HG02610 (cell line): ENCODE measurements around the gene ADARB1.

ENCODE experiments used
- ATAC-seq: cut with Tn5 transposase; IDR thresholded peaks from one replicate; pipeline ENCODE4 v1.9.1; 2021; ENCODE audit warnings: mild to moderate bottlenecking, moderate library complexity; ENCODE audit not compliant: unreplicated experiment

The ADARB1 gene

GRCh38 chr21:45259206-45259840, 184.9 kb downstream of the ADARB1 start:
- no peak for ATAC-seq

- no peak for ATAC-seq
These were observed 185.9 kb downstream of the ADARB1 start for GRCh38 chr21:45260191-45260825.

DNA sequence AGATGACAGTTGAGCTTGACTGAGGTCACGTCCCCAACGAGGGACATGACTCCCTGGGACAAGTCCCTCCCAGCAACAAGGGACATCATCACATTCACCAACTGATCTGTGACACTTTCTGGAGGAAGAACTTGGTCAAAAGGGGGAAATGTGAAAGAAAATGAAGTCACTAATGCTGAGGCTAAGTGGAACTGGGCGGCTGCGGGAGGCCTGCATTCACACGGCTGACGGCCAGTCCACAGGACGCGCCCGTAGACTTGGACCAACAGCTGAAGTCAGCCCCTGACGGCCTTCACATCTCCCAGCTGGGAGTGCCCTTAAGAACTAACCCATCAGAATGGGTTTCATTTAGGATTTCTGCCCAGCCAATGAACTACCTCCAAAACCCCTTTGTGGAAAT, 186.7 kb downstream of the ADARB1 start:
- no peak for ATAC-seq

DNA sequence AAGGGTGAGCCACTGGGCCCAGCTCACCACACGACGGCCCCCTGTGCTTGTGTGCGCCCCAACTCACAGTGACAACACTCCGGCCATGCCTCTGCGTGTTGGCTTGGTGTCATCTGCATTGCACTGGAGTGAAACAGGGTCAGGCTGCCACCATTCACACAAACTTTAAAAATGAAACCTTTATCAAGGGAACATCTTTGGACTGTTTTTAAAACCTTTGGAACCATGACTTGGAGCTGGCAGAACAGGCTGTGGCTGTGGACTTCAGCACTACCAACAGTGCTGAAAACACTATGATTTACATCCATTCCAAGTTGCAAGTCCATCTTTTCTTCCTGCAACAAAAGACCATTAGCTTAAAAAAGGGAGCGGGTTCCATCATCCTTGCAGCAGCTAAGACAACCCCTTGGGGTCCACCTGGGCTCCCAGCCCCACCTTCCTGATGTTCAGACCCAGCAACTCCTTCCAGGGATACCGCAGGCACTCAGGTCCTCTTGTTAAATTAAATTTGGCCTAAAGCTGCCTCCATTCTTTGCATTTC, 187.7 kb downstream of the ADARB1 start:
- ATAC-seq, result no peak

DNA sequence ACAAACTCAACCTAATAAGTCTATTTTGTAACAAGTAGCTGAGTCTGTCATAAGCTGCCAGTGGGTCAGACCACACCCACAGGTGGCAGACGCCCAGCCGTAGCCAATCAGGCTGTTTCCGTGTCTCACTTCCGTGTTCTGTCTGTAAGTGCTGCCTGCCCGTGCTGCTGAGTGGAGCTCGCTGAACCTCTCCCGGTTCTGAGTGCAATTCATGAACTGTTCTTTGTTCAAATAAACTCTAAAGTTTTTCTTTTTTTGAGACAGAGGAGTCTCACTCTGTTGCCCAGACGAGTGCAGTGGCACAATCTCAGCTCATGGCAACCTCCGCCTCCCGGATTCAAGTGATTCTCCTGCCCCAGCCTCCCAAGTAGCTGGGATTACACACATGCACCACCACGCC, 188.2 kb downstream of the ADARB1 start:
- ATAC-seq, result no peak

GRCh38 chr21:45263534-45263933, 189.2 kb downstream of the ADARB1 start:
- ATAC-seq, result no peak

DNA sequence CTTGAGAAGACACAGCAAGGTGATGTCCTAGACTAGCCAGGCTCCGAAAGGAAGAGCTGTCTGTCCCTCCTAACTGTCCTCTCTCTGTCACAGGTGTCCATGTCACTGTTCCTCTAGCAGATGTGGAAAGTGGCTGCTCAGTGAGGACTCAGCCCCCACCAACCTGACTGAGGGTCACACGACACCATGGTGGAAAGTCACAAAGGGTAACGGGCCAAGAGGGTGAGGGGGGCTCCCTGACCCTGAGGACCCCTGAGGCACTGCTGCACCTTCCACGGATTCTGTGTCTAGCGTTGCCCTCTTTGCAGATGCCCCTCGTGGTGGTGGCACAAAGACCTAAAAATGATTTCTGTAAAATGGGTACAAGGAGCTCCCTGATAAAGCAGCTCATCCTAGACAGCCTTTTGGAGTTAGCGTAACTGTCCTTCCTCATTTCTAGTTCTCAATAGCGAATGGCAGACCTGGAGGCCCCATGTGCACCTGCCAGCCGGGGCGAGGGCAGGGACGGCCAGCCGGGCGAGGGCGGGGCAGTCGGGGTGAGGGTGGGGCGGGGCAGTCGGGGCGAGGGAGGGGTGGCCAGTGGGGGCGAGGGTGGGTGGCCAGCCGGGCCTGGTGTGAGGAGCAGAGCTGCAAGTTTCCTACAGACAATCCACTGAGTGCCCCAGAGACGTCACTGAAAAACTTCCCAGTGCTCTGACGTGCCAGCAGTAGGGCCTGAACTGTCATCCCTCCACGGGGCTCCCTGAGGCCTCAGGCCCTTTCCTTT, 189.9 kb downstream of the ADARB1 start:
- no peak for ATAC-seq

DNA sequence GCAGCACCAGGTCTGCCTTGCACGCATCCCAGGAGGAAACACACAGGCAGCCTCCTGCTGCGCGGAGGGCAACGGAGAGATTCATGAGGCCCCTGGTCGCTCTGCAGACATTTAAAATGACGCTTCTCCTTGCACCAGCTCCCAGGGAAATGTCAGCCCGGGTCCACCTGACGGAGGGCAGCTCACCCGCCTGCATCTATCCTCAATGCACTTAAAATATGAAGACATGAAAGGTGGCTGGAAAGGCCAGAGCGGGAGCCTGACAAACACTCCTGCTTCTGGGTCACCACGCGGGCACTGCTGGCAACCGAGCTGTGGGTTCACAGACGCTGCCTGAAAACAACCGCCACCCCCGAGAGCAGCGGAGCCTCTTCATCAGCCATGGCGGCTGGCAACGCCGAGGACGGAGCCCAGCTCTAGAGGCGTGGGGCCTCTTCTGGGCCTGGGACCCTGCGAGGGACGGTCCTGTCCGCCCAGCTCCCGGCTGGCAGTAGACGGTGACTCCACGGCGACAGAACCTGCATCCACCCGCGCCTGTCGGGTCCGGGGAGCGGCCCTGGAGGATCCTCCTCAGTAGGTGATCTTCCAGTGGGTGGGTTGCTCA, 190.6 kb downstream of the ADARB1 start:
- ATAC-seq, result no peak

GRCh38 chr21:45265721-45266517, 191.5 kb downstream of the ADARB1 start:
- ATAC-seq, result no peak

DNA sequence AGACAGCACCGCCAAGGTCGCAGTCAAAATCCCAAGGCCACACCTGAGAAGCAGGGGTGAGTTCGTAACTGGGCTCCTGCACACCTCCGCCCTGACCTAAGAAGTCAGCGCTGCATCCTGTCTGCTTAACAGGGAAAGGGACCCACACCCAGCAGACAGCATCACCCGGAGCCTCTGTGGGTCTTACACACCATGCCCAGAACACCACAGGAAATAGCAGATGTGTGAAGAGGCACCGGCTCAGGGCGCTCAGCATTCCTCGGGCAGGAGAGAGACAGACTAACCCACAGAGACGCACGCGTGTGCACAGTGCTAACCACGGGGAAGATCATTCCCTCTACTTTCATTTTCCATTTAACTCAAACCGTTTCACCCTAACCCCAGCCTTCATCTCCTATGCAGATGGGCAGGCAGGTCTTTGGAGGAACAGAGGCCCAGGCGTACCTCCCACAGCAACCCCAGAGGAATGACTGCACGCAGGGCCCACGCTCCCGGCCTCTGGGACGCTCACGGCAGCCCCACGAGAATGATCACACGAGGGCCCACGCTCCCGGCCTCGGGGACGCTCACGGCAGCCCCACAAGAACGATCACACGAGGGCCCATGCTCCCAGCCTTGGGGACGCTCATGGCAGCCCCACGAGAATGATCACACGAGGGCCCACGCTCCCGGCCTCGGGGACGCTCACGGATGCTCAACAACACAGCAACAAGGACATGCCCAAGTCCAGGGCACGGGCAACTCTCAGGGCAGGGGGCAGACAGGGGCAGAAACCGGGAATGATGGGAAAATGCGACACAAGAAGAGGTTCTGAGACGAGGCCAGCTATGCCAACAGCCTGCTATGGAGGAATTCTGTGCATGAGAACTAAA, 192.4 kb downstream of the ADARB1 start:
- no peak for ATAC-seq

GRCh38 chr21:45267390-45267760, 193.0 kb downstream of the ADARB1 start:
- ATAC-seq, result no peak

DNA sequence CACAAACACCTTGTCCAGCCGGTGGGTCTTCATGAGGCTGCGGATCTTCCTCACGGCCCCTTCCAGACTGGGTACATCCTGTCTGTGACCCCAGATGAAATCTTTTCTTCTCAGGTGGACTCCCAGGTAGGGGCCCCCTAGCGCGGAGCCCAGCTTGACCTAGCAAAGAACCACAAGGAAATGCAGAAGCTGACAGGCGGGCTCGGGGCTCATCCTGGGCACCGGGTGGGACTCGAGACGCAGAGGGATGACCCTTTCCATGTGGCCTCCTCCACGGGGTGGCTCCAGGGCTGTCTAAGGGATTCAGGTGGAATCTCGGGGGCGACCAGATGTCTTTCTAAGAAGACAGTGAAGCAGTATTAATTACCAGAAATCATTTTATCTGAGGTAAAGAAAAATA, 195.5 kb downstream of the ADARB1 start:
- ATAC-seq, result no peak

DNA sequence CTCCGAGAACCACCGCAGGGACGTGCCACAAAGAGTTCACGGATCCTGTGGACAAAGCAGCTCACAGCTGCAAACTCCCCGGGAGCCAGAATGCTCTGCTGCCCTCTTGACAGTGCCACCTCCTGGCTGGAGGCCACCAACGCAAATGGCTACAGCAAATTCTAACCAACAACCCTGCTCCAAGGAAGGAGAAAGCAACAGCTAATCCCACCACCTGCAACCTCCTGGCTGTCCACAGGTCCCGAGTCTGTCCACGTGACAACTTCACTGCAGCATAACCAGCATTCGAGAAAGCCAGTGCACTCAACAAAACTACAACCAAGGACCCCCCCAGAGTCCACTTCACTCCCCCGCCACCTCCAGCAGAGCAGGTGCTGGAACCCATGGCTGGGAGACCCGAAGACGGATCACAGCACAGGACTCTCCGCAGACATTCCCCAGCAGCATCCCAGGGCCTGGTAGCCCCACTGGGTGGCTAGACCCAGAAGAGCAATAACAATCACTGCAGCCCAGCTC, 196.0 kb downstream of the ADARB1 start:
- ATAC-seq, result no peak
